Measurements from ENCODE around the gene DOCK2. TPM values are rescaled to one million over a fixed set of nuclear protein-coding genes. Genes with fewer than 3 reads are reported as not detected.

Gene DOCK2
- total RNA-seq, 4 donors from 2014 or later, result 2.3 to 11.2 (median 3.2) TPM

DNA sequence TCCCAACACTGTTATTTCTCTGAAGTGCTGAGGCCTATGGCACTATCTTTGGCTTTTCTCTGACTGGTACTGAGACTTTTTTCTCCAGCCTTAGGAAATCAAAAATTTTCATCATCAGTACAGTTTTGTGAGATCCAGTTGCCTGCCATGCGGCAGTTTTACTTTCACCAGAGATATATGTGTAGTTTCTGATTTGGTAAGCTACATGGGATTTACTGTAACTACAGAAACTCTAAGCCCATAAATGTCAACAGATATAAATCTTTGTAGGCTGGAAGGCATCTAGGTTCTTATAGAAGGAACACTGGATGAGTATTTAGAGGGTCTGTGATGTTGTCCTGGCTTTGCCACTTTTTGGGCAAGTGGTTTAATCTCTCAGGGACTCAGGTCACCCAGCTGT, 69.0 kb downstream of the DOCK2 start:
- TF ChIP-seq, protein P1, sequence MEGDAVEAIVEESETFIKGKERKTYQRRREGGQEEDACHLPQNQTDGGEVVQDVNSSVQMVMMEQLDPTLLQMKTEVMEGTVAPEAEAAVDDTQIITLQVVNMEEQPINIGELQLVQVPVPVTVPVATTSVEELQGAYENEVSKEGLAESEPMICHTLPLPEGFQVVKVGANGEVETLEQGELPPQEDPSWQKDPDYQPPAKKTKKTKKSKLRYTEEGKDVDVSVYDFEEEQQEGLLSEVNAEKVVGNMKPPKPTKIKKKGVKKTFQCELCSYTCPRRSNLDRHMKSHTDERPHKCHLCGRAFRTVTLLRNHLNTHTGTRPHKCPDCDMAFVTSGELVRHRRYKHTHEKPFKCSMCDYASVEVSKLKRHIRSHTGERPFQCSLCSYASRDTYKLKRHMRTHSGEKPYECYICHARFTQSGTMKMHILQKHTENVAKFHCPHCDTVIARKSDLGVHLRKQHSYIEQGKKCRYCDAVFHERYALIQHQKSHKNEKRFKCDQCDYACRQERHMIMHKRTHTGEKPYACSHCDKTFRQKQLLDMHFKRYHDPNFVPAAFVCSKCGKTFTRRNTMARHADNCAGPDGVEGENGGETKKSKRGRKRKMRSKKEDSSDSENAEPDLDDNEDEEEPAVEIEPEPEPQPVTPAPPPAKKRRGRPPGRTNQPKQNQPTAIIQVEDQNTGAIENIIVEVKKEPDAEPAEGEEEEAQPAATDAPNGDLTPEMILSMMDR (IDR thresholded peaks at IDR 0.05), result no peak
- no peak for TF ChIP-seq POLR2AphosphoS5 (IDR thresholded peaks at IDR 0.05)
- TF ChIP-seq POLR2A (IDR thresholded peaks at IDR 0.05), result no peak
- TF ChIP-seq EP300 (IDR thresholded peaks at IDR 0.05), result no peak
- DNase-seq (ENCODE audit: low spot score in 2 of 2), result no peak
- 87% methylated on average over 1 of the region's 1 CpG for WGBS
- no peak overlapping the region for H3K4me3 ChIP-seq
- H3K27ac ChIP-seq, result no peak overlapping the region
- no peaks in the 10 kb centered on the region for H3K9me3 ChIP-seq
- H3K36me3 ChIP-seq, result peaks cover 3% of the 10 kb centered on the region
- H3K4me1 ChIP-seq, result no peaks in the 10 kb centered on the region
- no peaks in the 10 kb centered on the region for H3K27me3 ChIP-seq

DNA sequence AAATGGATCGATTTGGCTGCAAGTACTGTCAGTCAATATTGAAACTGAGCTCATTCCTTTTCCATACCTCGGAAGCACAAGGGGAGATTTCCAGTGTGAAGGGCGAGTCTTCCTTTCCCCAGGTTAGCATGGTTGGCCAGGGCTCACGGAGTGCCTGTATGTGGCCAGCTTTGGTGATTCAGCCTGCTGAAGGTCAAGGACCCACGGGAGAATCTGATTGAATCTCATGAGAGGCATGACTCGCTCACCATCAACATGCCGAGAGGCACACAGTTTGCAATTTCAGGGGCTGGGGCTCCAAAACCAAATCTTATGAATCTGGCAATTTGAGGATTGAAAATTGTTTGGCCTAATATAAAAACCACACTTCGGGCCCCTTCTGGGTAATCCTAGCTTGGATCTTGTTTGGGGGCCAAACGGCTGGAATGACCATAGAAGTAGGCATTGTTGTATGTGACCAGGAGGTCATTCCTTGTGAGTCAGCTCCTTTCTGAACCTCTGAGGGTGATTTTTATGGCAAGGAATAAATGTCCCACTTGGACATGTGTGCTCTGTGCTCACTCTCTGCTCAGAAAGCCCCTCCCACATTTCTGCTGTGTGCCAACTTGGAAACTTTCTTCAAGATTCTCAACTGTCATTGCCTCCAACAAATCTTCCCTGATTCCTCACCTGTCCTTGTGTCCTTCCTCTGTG, 69.8 kb downstream of the DOCK2 start:
- no peak overlapping the region for H3K27ac ChIP-seq
- DNase-seq (ENCODE audit: low spot score in 2 of 2), result no peak
- H3K4me1 ChIP-seq, result no peaks in the 10 kb centered on the region
- H3K9me3 ChIP-seq, result no peaks in the 10 kb centered on the region
- H3K36me3 ChIP-seq, result peaks cover 3% of the 10 kb centered on the region
- no peaks in the 10 kb centered on the region for H3K27me3 ChIP-seq
- TF ChIP-seq EP300 (IDR thresholded peaks at IDR 0.05) (no peak), POLR2A (IDR thresholded peaks at IDR 0.05) (no peak), POLR2AphosphoS5 (IDR thresholded peaks at IDR 0.05) (no peak)
- TF ChIP-seq, protein P1 (IDR thresholded peaks at IDR 0.05), result no peak
- no peak overlapping the region for H3K4me3 ChIP-seq
- 76% methylated on average over 9 of the region's 9 CpGs for WGBS

DNA sequence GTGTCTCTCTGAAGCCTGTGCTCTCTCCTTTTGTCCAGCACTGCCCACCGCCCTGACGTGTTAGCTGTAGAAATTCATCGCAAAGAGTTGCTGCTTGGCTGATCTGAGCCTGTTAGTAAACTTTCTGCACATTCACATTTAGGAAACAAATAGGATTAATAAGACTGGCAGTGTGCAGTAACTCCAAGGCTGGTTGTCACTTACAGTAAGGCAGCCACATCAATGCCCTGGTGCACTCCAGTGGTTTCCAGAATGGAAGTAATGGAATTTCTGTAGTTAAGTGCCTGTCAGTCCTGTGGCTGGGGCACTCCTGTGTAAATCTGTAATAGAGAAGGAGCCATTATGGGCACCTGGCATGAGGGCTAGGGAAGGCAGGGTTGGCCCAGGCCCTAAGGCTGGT, 70.6 kb downstream of the DOCK2 start:
- Histone ChIP-seq H3K36me3 (peaks cover under 1% of the 10 kb centered on the region), H3K4me3 (no peak overlapping the region), H3K9me3 (no peaks in the 10 kb centered on the region), H3K27me3 (no peaks in the 10 kb centered on the region), H3K4me1 (no peaks in the 10 kb centered on the region), H3K27ac (no peak overlapping the region)
- no peak for DNase-seq (ENCODE audit: low spot score in 2 of 2)
- 94% methylated on average over 3 of the region's 3 CpGs for WGBS
- TF ChIP-seq EP300 (IDR thresholded peaks at IDR 0.05), result no peak
- no peak for TF ChIP-seq POLR2A (IDR thresholded peaks at IDR 0.05)
- TF ChIP-seq, protein P1 (IDR thresholded peaks at IDR 0.05), result no peak
- TF ChIP-seq POLR2AphosphoS5 (IDR thresholded peaks at IDR 0.05), result no peak

DNA sequence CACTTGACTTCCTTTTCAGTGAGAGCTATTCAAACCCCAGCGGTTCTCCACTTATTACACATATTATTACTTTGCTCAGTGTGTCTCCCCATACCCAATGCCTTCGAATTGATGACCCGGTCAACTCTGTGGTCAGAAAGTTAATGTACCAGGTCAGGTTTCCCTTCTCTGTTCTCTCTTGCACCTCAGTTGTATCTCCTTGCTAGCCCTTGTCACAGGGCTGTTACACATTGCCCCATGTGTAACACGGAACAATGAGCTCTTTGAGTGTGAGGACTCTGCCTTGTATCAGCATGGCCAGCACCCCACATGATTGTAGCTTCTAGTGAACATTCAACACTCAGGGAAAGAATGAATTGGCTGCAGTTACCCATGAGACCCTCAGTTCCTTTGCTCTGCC, 73.6 kb downstream of the DOCK2 start:
- TF ChIP-seq POLR2AphosphoS5 (IDR thresholded peaks at IDR 0.05), result no peak
- no peak for TF ChIP-seq EP300 (IDR thresholded peaks at IDR 0.05)
- TF ChIP-seq, protein P1 (IDR thresholded peaks at IDR 0.05), result no peak
- Histone ChIP-seq H3K4me1 (no peaks in the 10 kb centered on the region), H3K9me3 (no peaks in the 10 kb centered on the region), H3K36me3 (peaks cover 2% of the 10 kb centered on the region), H3K27ac (no peak overlapping the region), H3K4me3 (no peak overlapping the region), H3K27me3 (no peaks in the 10 kb centered on the region)
- WGBS, result 51% methylated on average over 4 of the region's 4 CpGs
- DNase-seq (ENCODE audit: low spot score in 2 of 2), result no peak

DNA sequence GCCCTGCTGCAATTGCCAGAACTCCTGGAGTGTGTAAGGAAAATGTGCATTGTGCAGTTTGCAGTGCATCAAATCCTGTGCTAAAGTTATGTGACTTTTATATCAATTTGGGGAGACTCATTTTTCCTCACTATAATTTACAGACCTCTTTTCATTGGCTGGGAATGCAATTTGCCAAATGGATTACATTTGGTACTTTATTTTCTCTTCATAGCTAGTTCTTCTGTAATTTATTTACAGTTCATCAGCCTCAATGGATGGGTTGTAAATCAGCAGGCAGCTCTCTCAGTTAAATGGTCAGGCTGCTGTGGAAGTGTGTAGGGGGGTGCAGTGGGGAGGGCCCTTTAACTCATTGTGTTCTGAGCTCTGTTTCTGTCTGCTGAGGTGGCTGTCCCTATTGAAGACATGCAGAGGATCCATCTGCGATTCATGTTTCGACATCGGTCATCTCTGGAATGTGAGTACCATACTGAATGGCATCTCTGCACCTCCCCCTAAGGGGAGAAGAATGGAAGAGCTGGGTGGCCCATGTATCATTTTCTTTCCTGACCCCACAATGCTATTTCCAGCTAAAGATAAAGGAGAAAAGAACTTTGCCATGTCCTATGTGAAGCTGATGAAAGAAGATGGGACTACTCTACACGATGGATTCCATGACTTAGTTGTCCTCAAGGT, 74.6 kb downstream of the DOCK2 start:
- H3K4me1 ChIP-seq, result no peaks in the 10 kb centered on the region
- H3K27ac ChIP-seq, result no peak overlapping the region
- H3K4me3 ChIP-seq, result no peak overlapping the region
- TF ChIP-seq EP300 (IDR thresholded peaks at IDR 0.05) (no peak), POLR2A (IDR thresholded peaks at IDR 0.05) (no peak), POLR2AphosphoS5 (IDR thresholded peaks at IDR 0.05) (no peak)
- TF ChIP-seq, protein P1 (IDR thresholded peaks at IDR 0.05), result no peak
- 50% methylated on average over 4 of the region's 4 CpGs for WGBS
- no peaks in the 10 kb centered on the region for H3K9me3 ChIP-seq
- no peak for DNase-seq (ENCODE audit: low spot score in 2 of 2)
- no peaks in the 10 kb centered on the region for H3K27me3 ChIP-seq
- H3K36me3 ChIP-seq, result peaks cover 2% of the 10 kb centered on the region
